Cortex of kidney (tissue), 1 donor: Measurements from ENCODE around the gene ZNF200.

Experiments
- DNase-seq: peaks from one replicate; lab custom pipeline; 2025; lab: John Stamatoyannopoulos, UW

Gene ZNF200

DNA sequence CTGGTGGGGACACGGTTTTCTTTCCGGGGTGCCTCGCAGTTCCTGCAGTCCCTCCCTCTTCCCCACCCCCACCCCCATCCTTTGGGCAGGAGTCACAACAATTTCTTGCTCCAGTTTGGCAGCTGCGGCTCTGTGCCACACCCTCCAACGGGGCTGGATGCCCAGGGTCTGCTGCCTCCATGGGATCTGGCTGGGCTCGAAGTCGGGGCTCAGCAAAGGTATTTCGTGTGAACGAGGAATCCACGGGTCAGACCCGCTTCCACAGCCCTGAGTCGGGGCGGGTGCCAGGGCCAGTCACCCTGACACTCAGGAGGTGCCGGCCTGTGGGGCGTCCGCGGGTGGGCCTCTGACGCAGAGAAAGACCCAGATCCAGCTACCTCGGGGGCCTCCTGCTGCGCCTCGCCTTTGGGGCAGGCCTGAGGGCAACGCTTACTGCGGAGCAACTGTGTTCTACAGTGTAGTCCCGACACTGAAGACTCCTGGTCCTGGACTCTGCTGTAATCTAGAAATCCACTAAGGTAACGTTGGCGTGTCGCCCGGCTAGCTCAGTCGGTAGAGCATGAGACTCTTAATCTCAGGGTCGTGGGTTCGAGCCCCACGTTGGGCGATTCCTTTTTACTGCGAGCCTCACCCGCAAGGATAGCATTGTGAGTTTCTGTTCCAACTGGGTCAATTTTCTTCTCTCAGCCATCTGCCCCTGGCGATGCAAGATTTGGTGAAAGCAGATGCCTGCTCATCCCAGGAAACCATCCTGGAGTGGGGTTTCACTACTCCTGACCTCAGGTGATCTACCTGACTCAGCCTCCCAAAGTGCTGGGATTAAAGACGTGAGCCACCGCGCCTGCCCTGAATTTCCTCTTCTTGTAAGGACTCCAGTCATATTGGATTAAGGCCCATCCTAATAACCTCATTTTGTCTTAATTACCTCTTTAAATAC, 59.5 kb downstream of the ZNF200 start:
- DNase-seq, result no peak

DNA sequence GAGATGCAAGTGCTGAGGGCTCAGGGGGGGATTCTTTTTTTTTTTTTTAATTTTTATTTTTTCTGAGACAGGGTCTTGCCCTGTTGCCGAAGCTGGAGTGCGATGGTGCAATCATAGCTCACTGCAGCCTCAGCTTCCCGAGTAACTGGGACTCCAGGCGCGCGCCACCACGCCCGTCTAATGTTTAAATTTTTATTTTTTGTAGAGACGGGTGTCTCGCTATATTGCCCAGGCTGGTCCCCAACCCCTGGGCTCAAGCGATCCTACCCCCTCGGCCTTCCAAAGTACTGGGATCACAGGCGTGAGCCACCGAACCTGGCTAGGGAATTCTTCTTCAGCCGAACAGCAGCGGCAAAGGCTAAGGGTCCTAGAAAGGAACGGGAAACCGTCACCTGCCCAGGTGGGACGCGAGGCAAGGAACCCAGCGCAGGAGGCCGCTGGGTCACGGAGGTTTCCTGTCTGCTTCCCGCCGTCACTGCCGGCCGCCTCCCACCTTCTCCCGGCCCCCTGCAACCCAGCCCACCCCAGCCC, 60.3 kb downstream of the ZNF200 start:
- DNase-seq, result no peak

DNA sequence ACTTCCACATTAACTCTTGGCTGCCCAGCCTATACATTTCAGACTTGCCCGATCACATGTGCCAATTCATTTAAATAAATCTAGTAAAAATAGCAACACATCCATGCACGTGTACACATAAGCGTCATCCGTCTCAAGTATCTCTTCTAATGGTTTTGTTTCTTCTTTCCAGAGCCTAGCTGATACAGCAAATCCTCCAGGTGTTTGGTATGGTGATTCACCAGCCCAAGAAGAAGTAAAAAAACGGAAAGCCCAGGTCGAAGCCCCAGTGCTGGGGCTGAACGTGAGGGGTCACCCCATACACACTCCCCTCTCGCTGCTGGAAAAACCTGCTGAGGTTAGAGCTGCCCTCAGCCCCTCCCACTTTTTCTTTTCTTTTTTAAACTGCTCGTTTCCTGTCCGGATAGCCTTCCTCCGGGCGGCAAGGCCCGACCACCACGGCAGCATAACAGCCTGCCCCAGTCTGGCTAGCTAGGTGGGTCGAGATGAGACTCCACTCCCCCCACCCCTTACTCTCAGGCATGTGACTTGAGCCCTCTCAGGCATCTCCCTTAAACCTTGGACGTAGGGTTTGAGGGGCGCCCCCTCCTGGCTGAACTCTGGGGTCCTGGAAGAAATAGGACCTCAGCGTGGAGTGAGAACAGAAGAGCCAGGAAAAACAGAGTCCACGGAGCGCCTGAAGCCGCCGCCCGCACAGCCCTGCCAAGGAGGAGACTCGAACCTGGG, 60.9 kb downstream of the ZNF200 start:
- no peak for DNase-seq
